Measurements from ENCODE around the gene ABCB8.
"Not testable (repeated sequence)": the region's sequence is repeated elsewhere in the genome, so short reads cannot be mapped to it uniquely, and the experiment has no call there.

- TF ChIP-seq EZH2phosphoT487 (IDR thresholded peaks at IDR 0.05; ENCODE audit: insufficient read depth, low read depth); EZH2 (IDR thresholded peaks at IDR 0.05; ENCODE audit: insufficient read depth, poor library complexity, severe bottlenecking): not testable (repeated sequence)
Observed at GRCh38 chr7:151011616-151012015, 16.6 kb upstream of the ABCB8 start.
